HL-60 (cell line): ENCODE data around the gene HOXB8.

Experiments used
- CTCF ChIP-seq: IDR thresholded peaks from one replicate; pipeline ENCODE4 v1.5.1; 2011; ENCODE audit warnings: low read length, control low read depth, inconsistent platforms; ENCODE audit not compliant: insufficient read depth
- GABPA ChIP-seq: IDR thresholded peaks from 2 replicates; pipeline ENCODE4 v1.6.1; 2012; ENCODE audit warnings: low read depth
- POLR2AphosphoS5 ChIP-seq: IDR thresholded peaks from 2 replicates; pipeline ENCODE4 v1.6.1; 2012; ENCODE audit warnings: low read depth
- TF ChIP-seq, protein P1 (sequence below): IDR thresholded peaks from 2 replicates; pipeline ENCODE4 v1.6.1; 2012; ENCODE audit warnings: low read depth; ENCODE audit not compliant: insufficient replicate concordance

DNA sequence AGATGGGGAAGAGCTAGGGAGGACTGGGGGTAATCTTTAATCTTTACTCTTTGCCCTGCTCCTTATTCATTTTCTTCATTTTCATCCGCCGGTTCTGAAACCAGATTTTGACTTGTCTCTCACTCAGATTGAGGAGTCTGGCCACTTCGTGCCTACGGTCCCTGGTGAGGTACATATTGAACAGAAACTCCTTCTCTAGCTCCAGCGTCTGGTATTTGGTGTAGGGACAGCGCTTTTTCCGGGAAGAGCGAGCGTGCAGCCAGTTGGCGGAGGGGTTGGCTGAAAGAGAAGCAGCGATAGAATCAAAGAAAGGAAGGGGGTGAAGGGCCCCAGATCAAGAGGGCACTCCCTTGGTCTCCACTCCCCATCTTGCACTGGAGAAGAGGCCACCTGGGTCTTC, 7.8 kb upstream of the HOXB8 start:
- TF ChIP-seq, protein P1, sequence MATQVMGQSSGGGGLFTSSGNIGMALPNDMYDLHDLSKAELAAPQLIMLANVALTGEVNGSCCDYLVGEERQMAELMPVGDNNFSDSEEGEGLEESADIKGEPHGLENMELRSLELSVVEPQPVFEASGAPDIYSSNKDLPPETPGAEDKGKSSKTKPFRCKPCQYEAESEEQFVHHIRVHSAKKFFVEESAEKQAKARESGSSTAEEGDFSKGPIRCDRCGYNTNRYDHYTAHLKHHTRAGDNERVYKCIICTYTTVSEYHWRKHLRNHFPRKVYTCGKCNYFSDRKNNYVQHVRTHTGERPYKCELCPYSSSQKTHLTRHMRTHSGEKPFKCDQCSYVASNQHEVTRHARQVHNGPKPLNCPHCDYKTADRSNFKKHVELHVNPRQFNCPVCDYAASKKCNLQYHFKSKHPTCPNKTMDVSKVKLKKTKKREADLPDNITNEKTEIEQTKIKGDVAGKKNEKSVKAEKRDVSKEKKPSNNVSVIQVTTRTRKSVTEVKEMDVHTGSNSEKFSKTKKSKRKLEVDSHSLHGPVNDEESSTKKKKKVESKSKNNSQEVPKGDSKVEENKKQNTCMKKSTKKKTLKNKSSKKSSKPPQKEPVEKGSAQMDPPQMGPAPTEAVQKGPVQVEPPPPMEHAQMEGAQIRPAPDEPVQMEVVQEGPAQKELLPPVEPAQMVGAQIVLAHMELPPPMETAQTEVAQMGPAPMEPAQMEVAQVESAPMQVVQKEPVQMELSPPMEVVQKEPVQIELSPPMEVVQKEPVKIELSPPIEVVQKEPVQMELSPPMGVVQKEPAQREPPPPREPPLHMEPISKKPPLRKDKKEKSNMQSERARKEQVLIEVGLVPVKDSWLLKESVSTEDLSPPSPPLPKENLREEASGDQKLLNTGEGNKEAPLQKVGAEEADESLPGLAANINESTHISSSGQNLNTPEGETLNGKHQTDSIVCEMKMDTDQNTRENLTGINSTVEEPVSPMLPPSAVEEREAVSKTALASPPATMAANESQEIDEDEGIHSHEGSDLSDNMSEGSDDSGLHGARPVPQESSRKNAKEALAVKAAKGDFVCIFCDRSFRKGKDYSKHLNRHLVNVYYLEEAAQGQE, result no peak
- TF ChIP-seq CTCF (no peak), POLR2AphosphoS5 (no peak), GABPA (no peak)
